HG03575 (cell line): ENCODE data around the gene KCTD17.

Experiments
- ATAC-seq: cut with Tn5 transposase; IDR thresholded peaks from one replicate; pipeline ENCODE4 v1.9.1; 2021; ENCODE audit not compliant: unreplicated experiment, insufficient number of reproducible peaks, low FRiP score; ENCODE audit errors: extremely low read depth

Gene KCTD17

DNA sequence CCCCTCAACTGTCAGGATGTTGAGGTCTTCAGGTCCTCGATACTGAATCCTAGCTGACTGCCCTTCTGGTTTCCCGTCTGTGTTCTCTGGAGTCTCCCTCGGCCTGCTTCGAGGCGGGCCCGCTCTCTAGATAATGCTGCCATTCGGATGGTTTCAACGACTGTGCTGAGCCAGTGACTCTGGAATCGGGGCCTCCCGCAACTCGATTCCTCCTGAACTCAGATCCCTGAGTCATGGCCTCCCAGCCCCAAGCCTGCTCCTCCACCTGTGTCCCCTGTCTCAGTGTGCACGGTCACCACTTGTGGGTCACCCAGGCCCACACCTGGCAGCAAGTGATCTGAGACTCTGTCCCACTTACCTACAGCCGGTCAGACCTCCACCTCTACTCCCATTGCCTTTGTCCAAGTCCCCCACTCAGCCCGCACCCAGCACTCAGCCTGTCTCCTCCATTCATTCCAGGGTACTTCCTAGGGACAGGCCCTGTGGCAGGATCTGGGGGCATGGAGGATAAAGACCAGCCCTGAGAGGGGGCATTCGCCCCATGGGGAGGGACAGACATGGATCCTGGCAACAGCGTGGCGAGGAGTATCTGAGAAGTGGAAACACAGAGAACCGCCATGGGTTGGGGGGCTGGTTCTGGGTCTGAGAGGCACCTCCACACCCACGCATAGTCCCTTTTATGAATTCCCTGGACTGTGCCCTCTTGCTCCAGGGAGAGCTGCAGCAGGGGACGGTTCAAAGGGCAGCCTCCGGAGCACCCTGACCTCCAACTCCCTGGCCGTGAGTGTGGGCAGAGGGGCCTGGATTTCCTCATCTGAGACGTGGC, 17.7 kb upstream of the KCTD17 start:
- no peak for ATAC-seq

DNA sequence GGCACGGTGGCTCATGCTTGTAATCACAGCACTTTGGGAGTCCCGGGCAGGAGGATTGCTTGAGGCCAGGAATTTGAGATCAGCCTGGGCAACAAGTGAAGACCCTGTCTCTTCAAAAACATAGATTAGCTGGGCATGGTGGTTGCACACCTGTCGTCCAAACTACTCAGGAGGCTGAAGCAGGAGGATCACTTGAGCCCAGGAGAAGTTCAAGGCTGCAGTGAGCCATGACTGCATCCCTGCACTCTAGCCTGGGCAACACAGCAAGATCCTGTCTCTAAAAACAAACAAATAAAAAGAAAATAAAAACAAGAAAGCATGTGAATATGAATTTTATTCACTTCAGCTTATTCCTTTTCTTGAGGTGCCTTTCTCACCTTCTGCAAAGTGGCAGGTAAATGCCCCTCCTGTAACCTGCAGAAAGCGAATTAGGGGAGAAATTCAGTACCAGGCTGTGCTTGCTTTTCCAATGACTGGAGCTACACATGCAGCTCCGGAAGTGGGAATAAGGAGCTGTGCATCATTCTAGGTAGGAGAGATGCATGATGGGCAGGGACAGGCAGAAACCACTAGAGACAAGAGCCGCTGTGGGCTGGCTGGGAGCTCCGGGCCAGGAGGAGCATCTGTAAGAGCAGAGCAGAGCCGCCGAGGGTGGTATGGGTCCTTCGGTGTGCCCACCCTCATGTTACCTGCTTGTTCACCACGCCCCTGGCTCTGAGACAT, 14.7 kb upstream of the KCTD17 start:
- no peak for ATAC-seq

DNA sequence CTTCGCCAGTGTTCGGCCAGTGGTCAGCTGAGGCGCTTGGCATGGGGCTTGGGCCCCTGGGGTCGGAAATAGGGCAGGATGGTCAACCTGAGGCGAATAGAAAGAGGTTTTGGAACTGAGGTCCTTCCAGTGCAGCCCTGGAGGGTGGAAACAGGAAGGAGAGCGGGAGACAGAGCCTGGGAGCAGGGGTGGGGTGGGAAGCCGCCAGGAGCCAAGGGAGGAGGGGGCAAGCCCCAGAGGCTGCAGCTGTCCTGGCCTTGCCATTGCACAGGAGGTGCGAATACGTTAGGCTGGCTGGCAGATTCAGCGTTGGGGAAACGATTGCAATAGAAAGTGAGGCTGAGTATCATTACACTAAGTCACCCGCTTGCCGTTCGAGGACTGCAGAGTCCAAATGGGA, 13.9 kb upstream of the KCTD17 start:
- no peak for ATAC-seq

DNA sequence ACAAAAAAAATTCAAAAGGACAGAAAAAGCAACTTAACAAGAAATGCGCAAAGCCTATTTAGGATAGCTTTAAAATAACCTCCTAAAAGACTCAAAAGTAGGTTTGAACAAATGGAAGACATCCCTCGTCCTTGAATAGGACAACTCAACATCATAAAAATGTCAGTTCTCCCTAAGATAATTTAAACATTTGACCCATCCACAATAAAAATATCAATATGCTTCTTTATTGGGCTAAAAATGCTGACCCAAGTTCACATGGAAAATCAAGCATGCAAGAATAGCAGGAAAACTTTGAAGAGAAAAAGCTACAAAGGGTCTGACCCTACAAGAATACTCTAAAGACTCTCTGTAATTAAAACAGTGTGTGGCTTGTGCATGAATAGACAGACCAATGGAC, 12.1 kb upstream of the KCTD17 start:
- no peak for ATAC-seq

DNA sequence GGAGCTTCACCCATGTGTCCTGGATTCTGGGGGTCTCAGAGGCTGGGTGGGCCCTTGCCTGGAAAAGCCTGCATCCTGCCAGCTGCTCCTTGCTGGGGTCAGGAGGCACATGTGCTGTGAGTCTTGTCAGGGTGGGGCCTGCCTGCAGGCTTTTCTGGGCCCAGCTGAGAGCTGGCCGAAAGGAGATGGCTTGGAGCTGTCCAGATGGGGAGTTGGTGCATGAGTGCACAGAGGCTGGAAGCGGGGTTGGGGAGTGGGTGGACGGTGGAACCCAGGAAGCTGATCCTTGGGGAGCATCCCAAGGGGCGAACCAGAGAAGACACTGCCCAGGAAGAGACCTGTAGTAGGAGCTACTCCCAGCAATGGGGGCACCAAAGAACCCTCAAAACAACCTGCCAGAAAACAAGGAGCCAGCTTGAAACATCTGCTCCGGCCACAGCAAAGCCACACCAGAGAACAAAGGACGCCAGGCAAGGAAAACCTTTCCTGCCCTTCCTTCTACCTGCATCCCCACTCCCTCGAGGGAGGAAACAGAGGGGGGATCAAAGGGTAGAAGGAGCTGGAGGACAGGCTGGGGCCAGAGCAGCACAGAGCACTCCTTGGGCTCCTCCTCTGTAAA, 8.2 kb upstream of the KCTD17 start:
- no peak for ATAC-seq

DNA sequence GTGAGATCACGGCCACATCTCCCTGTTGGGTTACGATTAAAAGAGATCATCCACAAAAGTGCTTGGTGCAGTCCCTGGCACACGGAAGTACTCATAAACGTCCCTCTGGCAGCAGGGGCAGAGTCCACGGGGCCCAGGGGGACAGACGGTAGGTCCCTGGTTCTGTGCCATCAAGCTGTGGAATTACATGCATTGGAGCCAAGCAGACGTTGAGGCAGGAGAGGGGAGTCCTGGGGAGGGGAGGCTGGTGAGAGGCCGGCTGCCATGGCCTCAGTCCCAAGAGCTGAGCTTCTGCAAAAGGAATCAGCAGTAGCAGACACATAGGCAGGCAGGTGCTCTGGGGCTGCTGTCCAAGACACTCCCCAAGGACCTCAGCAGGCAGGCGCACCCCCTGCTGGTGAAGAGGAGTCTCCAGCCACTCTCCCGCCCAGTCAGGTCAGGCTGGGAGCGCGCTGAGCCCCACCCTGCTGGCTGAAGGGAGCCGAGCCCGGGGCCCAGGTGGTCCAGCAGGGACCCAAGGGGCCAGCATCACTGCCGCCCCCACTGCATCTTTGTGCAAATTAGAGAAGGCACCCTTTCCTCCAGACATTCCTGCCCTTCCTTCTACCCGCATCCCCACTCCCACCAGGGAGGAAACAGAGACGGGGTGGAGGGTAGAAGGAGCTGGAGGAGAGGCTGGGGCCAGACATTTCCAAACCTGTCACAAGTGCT, 7.6 kb upstream of the KCTD17 start:
- ATAC-seq: no peak

DNA sequence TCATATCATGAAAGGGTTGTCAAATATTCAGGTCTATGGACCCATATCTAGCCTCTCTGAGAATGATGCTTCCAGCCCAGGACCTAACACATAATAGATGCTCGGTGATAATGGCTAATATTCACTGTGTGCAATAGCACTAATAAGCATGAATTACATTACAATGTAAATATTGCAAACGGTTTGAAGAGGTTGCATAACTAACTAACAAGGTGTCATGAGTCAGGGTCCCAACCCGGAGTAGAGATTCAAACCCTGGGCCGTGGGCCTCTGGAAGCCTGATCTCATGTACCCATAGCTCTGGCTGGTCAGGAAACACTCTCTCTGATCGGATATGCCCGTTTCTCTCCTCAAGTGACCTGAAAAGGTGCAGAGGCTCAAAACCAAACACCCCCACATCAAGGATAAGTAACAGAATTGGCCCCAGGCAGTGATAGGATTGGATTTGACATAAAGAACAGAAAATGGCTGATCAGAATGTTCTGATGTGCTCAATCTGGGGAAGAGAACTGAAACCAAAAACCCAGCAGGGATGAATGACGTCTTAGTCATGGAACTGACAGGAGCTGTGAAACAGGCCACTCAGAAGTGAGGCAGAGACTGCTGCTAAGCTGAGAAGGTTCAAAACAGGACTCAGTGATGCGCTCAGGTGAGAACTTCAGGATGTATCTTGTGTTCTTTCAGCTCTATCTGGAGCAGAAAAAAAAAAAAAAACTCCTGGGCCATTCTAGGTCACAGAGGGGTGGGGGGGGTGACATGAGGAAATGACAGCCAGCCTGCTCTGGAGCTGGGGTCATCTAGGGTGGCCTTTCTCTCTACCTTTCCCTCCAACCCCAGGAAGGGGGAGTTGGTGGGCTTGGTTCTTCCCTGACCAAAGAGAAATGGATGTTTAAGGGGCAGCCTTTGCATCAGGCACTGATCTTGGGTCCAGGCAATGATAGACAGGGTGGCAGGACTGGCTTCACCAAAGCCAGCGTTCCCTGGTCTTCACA, 6.6 kb upstream of the KCTD17 start:
- no peak for ATAC-seq

DNA sequence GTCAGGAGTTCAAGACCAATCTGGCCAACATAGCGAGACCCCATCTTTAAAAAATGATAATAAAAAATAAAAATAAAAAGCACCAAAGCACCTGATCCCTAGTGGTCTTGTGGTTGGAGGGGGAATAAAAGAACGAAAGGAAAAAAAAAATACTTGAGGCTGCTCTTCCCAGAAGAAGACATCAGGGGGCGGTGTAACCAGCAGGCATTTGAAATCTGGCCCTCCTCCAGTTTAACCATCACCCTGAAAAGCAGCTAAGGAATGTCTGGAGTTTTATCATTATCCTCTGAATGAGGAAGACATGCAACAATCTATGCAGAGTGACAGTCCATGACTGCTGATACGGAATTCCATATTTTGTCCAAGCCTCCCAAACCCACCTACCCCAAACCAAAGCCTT, 5.6 kb upstream of the KCTD17 start:
- ATAC-seq: no peak

DNA sequence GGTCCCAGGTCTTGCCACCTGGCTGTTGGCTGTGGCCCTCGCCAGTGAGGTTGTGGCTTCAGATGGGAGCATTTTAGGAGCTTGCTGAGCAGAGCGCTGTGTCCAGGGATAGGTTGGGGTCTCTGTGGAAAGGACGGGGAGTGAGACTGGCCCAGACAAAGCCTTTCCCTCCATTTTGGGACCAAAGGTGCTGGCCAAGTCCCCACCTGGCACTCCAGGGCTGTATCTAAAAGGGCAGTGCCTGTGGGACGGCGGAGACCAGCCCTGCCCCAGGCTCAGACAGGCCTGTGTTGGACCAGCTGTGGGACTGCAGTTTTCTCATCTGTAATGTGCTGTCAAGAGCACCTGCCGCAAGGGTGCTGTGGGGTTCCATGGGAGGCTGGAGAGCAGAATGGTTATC, 5.0 kb upstream of the KCTD17 start:
- no peak for ATAC-seq

DNA sequence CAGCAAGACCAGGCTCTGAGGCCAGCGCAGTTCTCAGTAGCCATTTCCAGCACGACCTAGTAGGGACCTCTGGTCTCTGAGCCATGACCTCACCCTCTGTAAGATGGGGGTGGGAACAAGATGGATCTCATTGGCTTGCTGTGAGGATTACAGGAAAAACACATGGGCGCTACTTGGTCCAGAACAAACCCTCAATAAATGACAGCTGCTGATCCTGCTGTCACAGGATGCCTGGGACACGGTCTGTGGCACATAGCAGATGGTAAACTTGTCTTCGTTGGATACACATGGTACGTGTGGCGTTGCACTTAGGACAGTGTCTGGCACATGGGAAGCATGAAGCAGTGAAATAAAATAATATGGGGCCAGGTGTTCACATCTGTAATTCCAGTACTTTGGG, 4.5 kb upstream of the KCTD17 start:
- no peak for ATAC-seq

DNA sequence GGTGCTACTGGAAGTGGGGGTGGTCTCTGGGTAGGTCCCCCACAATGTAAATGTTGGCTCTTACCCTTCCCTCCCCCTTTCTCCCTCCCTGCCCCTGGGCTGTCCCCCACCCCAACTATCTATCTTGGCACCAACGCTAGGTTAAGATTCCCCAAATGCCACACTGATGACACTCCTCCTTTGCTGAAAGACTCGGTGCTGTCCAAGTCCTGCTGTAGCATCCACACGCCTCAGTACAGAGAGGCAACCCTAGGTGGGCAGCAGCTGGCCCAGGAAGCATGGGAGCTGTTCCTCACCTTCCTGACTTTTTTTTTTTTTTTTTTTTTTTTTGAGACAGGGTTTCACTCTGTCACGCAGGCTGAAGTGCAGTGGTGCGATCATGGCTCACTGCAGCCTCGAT, 3.4 kb upstream of the KCTD17 start:
- ATAC-seq: no peak

DNA sequence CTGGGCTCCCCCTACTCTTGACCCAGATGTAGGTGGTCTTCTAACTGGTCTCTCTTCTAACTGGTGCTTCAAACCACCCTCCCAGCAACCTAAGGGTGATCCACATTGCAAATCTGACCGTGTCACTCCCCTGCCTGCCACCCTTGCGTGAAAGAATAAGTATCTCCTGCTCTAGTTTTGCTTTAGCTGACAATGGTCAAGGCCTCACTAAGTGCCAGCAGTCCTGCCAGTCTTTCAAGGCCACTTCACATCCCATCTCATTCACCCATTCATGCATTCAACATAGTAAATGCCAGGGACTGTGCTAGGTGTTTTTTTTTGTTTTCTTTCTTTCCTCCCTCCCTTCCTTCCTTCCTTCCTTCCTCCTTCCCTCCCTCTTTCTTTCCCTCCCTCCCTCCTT, 2.3 kb upstream of the KCTD17 start:
- ATAC-seq: no peak

DNA sequence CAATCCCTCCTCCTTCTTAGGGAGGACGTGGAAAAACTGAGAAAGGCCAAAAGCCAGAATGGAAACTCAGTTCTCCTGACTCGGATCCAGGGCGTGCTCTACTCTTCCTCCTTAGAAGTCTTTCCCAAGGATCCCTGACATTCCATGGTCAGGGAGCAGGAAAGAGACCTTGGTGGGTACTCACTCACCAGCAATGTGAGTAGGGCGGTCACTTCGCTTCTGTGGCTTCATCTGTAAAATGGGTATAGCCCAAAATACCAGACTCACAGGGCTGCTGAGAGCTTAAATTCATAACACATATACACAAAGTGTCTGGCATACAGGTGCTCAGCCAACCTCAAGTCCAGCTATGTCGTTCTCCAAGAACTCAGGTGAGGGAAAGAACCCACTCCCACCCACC, 629 bp upstream of the KCTD17 start:
- ATAC-seq: no peak

DNA sequence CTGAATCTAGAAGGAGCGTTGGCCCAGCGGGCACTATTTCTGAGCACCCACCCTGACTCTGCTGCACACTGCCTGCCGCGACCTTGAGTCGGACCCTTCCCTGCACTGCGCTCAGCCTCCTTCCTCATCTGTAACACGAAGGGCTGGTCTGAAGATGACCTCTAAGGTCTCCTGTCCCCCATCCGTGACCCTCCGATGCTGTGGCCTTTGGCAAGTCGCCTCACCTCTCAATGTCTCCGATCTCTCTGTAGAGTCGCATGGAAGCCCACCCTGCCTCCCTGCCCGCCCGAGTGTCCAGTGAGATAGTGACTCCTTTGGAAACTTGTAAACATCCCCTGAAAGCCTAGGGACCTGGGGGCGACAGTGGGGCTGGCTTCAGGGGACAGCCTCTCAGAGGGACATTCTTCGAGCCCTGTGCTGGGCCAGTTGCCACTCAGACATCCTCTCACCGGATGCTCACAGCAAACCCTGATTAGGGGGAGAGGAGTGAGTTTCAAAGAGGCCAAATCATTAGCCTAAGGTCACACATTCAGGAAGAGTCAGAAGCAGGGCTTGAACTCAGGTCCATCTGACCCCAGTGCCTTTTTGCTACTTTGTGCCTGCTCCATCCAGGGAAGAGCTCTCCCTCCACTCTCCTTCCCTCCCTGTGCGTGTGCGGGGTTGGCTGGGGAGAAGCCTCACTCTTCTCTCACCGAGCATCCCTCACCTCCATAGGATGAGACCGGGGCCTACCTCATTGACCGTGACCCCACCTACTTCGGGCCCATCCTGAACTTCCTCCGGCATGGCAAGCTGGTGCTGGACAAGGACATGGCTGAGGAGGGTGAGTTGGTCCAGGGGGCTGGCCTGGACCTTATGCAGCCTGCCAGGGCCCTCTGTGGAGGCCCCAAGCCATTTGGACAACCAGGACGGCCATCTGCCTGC, 1.1 kb downstream of the KCTD17 start:
- ATAC-seq: no peak

DNA sequence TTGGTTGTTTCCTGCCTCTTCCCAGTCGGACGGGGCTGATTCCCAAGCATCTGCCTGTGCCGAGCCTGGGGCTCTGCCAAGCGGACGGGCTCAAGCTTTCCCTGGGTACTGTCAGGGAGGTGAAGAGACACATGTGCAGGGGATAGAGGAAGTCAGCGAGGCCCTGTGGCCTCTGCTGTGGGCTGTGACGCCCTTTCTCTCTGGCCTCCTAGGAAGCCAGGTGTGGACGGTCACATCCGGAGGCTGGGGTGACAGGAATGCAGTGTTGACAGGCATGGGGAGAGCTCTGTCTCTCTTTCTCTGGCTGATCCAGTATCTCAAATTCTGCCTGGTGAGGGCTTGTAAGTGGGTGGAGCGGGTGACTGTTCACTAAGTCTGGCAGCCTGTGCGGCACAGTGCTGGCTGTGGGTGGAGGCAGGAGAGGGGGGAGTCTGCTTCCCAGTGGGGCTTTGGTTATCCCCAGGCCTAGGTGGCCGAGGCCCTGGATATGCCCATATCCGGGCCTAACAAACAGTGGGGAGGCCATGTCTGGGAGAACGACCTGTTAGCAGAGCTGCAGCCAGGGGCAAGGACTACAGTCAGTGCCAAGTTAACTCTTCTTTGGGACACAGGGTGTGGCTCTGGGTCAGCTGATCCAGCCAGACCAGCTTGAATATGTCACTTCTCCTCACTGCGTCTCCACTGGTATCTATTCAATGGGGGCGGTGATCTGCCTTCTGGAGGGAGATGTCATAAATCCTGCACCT, 1.9 kb downstream of the KCTD17 start:
- ATAC-seq: no peak

DNA sequence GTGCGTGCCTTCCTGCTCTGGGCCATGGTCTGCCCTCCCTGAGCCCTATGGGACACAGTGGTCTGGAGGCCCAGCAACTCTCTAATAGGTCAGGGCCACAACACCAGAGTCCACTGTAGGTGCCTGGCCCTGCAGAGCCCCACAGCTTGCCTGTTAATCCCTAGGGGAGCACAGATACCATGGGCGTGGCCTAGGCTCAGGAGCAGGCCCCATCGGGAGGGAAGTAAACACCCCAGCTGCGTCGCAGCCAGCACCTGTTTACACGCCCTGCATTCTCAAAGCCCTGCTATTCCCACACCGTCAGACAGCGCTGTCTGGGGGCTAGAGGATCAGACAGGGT, 2.5 kb downstream of the KCTD17 start:
- ATAC-seq: no peak
